T-helper 2 cell (primary cell): ENCODE data around the gene CCDC83.
"Not testable (repeated sequence)": the region's sequence is repeated elsewhere in the genome, so short reads cannot be mapped to it uniquely, and the experiment has no call there.

ENCODE experiments used
- DNase-seq, 5 experiments: peaks; one replicate each; pipeline versions ENCODE4 v3.0.0 to v3.0.0-alpha.2; 2012 to 2022

CCDC83 gene

DNA sequence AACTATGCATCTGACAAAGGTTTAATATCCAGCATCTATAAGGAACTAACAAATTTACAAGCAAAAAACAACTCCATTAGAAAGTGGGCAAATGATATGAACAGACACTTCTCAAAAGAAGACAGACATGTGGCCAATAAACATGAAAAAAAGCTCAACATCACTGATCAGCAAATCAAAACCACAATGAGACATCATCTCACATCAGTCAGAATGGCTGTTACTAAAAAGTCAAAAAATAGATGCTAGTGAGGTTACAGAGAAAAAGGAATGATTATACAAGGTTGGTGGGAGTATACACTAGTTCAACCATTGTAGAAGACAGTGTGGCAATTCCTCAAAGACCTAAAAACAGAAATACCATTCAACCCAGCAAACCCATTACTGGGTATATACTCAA lies 14.3 kb upstream of the CCDC83 start:
- DNase-seq = peak in 1 of 5 experiments; percentile 56

DNA sequence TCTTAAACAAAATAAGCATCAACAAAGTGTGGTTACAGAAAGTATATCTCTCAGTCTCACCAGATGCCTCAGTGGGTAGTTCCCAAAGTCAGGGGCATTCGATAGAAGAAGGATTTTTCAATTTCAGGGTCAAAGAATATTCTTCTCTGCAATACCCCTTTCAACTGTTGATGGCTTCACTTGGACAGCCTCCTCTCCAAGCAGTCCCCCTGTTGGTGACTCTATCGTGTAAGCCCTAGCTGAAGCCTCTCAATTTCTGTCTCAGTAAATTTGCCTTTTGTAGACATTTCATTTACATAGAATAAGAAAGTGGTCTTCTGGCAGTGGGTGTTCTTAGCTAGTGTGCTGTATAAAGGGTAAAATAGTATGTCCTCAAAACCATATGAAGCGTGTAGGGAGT lies 11.3 kb upstream of the CCDC83 start:
- DNase-seq = no peak

DNA sequence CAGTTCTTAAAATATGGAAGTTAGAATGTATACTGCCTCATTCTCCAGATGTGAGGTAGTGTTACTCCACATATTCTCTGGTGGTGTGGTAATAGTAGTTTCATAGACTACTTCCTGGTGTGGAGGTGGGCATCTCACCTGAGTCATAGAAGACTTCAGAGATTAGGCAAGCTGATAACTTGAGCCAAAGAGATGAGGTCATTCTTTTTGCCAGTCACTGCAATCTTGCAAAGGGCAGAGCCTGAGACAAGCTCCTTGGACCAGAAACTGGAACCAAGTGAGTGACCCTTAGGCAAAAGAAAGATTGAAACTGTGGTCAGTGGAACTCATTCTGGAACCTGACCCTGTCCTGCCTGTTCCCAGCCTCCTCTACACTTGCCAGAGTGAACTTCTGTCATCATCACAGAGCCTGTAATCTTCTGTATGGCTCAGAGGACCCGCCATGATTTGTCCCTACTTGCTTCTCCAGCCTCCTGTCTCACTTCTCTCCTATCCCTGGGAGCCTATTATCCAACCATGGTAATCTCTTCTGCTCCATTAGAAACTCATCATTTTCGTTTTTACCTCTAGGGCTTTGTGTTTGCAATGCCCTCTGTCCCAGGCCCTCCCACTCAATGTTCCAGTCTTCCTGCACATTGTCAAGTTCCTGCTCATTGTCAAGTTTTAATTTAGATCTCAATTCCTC lies 10.6 kb upstream of the CCDC83 start:
- no peak for DNase-seq

DNA sequence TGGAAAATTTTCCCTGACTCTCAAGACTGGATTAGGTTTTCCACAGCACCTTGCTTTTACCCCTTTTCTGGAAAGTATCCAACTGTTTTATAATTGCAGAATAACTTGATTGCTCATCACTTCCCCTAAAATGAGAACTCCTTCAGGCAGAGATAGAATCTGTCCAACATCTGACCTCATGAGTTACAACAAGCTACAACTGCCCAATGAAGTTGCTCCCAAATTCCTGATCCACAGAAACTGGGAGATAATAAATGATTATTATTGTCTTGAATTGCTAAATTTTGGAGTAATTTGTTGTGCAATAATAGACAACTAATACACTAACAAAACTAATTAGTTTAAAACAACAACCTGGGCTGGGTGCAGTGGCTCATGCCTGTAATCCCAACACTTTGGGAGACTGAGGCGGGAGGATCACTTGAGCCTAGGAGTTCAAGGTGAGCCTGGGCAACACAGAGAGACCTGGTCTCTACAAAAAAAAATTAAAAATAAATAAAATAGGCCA lies 10.0 kb upstream of the CCDC83 start:
- DNase-seq = no peak

DNA sequence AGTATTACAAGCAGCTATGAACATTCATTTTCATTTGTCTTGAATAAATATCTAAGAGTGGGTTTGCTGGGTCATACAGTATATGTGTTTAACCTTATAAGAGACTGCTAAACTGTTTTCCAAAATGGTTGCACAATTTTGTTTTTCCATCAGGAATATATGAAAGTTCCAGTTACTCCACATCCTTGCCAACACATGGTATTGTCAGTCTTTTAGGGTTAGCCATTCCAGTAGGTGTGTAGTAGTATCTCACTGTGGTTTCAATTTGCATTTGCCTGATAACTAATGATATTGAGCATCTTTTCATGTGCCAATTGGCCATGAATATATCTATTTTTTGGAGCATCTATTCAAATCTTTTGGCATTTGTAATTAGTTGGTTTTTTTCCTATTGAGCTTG lies 7.7 kb upstream of the CCDC83 start:
- DNase-seq = no peak

DNA sequence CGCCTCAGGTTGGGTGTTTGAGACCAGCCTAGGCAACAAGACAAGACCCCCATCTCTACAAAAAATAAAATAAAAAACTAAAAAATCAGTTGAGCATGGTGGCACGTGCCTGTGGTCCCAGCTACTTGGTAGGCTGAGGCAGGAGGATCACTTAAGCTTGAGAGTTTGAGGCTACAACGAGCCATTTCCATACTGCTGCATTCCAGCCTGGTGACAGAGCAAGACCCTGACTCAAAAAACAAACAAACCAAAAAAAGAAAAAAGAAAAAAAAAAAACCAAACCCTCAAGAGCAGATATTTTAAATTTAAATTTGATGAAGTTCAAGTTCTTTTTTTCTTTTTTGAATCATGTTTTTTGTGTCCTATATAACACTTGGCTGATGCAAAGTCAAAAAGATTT lies 7.2 kb upstream of the CCDC83 start:
- no peak for DNase-seq

DNA sequence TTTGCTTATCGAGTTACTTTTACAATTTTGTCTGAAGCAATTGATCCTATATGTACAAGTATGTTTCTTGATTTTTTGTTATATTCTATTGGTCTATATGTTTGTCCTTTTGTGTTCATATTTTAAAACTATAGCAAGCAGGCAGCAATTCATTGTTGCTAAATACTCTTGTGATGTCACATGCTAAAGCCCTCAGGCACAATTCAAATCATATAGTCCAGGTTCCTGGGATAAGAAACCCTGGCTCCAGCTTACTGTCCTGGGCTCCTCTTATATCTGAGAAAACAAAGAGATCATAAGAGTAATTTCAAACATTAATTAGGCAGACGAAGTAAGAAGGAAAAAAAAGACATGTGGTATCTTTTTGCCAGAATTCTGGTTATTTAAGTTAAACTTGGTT lies 6.6 kb upstream of the CCDC83 start:
- DNase-seq = no peak

DNA sequence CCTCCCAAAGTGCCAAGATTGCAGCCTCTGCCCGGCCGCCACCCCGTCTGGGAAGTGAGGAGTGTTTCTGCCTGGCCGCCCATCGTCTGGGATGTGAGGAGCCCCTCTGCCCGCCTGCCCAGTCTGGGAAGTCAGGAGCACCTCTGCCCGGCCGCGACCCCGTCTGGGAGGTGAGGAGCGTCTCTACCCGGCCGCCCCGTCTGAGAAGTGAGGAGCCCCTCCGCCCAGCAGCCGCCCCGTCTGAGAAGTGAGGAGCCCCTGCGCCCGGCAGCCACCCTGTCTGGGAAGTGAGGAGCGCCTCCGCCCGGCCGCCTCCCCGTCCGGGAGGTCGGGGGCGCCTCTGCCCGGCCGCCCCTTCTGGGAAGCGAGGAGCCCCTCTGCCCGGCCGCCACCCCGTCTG lies 2.4 kb upstream of the CCDC83 start:
- DNase-seq = not testable (repeated sequence)

DNA sequence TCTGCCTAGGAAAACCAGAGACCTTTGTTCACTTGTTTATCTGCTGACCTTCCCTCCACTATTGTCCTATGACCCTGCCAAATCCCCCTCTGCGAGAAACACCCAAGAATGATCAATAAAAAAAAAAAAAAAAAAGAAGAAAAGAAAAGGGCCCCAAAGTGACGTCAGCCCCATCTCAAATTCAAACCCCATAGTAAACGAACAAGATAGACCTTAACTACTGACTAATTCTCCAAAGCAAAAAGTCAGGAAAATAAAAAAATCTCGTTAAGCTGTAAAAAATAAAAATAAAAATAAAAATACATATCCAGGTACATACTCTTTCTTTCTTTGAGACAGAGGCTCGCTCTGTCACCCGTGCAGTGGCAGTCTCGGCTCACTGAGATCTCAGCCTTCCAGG lies 1.6 kb upstream of the CCDC83 start:
- not testable (repeated sequence) for DNase-seq

DNA sequence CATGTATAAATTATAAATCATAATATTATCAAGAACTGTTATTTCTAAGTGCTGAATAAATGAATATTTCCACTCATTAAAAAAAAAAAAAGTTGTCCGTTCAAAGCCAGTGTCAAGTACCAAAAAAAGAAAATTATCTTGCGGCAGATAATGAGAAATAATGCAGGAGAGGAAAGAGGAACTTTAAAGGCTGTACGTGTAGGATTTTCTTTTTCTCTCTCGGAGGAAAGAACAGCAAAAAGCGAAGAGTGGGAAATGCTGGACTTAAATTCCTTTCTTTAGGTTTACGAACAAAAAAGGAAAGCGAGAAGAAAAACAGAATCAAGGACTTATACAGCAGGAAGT lies 999 bp upstream of the CCDC83 start:
- no peak for DNase-seq

DNA sequence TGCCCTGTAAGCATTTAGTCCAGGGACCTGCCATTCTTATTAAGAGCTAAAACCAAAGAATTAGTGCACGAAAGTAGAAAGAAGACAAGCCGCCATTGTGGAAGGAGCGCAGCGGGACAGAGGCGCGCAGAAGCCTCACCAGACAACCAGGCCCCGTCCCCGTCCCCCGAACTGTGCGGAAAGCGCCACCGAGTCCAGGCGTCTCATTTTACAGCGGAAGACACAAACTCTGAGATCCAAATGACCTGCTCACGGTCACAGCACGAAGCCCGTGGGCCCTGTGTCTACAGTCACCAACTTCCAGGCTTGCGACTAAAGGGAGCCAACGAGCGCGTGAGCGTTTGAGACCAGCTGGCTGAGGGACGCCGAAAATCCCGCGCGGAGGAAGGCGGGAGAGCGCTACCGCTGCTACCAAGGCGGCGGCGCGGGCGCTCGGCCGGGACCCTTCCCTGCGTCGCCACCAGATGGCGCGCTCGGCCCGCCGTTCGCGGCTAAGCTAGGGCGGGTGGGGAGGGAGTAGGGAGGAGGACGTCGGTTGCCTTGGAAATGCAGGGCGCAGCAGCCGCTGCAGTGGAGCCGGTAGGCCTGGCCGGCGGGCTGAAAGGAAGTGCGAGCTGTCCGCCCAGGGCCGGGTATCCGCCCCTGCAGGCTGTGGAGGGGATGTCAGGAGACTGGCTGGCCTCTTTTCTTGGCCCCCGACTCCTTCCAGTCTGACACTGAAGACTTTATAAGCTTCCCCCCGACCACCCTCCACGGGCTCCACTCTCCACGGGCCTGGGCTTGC lies 434 bp upstream of the CCDC83 start:
- peak; percentile 80 to 95 (median 85) for DNase-seq

DNA sequence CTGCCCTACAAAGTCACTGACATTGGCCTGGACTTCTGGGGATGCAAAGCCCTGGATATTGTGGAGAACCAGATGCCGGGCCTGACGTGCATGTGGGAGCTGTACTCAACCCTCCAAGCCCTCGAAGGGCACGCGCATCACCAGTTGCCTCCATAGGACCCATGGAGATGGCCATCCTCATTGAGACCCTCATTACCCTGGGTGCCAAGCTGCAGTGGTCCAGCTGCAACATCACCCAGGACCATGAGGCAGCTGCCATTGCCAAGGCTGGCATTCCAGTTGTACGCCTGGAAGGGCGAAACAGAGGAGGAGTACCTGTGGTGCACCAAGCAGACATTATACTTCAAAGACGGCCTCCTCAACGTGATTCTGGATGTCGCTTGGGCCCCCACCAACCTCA lies 1.9 kb downstream of the CCDC83 start:
- DNase-seq = no peak

DNA sequence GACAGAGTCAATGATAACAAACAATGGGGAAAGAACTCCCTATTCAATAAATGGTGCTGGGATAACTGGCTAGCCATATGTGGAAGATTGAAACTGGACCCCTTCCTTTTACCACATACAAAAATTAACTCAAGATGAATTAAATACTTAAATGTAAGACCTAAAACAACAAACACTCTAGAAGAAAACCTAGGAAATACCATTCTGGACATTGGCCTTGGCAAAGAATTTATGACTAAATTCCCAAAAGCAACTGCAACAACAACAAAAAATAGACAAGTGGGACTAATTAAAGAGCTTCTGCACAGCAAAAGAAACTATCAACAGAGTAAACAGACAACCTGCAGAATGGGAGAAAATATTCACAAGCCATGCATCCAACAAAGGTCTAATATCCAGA lies 4.4 kb downstream of the CCDC83 start:
- DNase-seq = not testable (repeated sequence)

DNA sequence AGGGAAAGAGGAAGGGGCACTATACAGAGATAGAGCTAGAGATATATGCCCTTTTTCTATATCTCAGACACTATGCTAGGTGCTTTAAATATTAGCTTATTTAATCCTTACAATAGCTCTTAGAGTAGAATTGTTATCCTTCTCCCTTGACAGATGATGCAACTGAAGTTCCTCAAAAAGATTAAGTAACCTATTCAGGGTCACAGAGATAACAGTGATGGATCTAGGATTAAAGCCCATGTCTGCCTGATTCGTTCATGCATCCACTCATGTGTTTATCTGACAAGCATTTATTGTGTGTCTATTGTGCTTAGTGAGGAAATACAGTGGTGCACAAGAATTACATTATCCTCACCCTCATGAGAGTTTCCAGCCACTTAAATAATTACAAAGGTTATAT lies 8.7 kb downstream of the CCDC83 start:
- no peak for DNase-seq

DNA sequence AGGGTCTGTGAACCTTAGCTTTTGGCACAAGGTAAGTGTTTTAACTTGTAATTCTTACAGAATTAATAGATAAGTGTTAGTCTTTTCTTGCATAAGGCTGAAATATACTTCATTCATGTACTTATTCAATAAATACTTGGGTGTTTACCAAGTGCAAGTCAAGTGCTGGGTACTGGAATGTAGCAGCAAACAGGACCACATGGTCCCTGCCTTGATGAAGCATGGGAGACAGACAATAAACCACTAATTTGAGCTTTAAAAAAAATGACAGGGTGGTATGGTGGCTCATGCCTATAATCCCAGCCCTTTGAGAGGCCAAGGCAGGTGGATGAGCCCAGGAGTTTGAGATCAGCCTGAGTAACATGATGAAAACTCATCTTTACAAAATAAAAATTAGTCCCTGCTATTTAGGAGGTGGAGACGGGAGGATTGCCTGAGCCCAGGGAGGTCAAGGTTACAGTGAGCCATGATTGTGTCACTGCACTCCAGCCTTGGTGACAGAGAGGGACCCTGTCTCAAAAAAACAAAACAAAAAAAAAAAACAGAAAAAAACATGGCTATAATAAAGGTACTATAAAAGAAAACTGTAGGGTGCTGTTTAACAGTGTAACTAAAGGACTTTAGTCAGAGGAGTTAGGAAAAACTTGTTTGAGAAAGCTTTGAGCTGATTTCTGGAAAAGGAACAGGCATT lies 11.1 kb downstream of the CCDC83 start:
- no peak for DNase-seq

DNA sequence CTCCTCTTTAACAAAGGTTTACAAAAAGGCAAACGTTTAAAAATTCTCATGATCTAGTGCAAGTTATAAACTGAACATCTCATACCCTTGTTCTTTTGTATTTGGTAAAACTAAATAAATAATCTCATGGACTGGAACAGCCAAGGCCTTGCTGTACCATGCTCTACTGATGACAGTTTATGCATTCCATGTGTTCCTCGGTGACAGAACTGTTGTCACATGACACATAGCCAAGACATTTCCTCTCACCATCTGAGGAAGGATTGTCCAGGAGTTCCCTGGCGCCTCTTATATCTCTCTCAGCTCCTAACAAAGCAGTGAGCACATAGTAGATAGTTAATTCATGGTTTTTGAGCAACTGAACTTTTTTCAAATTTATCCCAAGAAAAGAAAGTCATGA lies 12.6 kb downstream of the CCDC83 start:
- no peak for DNase-seq

DNA sequence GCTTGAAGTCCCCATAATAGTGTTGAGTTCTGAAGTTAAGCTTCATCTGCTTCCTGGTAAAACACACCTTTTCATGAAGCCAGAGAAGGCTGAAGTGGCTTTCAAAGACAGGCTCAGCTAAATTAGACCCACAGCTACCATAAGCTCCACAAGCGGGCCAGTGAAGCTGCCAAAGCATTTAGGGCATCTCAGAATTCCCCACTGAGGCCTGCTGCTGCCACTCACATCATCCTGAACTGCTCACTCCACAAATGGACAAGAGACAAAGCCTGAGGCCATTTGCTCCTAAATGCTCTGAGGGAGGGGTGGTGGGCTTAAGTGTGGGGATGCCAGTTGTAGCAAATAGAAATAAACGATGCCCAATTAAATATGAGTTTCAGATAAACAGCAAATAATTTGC lies 14.6 kb downstream of the CCDC83 start:
- no peak for DNase-seq

DNA sequence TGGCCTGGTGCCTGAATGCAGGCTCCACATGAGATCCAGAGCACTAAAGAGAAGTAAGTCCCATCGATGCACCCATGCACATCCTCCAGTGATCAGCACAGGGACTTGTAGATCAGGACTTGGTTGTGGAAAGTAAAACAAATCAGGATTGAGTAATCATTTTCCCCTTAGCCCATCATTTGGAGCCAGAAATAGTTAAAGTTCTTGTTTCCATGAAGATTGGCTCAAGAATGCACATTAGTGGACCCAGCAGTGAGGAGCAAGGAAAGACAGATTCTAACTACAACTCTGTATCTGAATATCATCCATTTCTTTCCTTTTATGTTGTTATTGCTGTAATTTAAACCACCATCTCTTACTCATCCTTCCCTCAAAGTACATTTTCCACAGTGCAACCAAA lies 19.1 kb downstream of the CCDC83 start:
- no peak for DNase-seq

DNA sequence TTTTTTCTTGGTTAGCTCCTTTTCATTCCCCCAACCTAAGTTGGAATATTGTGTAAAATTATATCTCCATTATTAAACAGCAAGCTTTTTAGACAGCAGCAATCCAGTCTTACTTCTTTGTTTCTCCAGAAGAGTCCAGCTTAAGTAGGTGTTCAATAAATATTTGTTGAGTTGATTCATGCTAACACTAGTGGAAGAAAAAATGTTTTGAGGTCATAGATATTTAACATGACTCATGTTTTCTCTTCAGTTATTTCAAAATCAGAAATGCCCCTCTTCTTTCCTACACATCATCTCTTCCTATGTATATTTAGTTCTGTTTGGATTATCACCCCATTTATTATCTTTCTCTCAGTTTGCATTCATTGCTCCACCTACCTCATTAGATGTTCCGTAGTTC lies 20.3 kb downstream of the CCDC83 start:
- DNase-seq = no peak

DNA sequence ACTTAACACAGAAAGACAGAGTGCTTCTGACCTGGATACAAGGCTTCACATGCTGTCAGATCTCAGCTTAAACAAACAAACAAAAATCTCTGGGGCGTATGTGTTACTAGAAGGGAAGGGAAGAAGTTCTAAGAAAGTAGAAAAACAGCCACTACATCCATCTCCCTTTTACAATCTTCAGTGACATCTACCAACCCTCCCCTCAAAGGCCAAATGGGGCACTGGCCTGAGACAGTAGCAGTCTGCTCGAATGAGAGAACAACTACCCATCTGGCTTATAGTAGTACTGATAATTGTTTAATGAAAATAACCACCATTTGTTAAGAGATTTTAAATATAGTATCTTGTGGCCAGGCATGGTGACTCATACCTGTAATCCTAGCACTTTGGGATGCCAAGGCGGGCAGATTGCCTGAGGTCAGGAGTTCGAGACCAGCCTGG lies 29.4 kb downstream of the CCDC83 start:
- no peak for DNase-seq

DNA sequence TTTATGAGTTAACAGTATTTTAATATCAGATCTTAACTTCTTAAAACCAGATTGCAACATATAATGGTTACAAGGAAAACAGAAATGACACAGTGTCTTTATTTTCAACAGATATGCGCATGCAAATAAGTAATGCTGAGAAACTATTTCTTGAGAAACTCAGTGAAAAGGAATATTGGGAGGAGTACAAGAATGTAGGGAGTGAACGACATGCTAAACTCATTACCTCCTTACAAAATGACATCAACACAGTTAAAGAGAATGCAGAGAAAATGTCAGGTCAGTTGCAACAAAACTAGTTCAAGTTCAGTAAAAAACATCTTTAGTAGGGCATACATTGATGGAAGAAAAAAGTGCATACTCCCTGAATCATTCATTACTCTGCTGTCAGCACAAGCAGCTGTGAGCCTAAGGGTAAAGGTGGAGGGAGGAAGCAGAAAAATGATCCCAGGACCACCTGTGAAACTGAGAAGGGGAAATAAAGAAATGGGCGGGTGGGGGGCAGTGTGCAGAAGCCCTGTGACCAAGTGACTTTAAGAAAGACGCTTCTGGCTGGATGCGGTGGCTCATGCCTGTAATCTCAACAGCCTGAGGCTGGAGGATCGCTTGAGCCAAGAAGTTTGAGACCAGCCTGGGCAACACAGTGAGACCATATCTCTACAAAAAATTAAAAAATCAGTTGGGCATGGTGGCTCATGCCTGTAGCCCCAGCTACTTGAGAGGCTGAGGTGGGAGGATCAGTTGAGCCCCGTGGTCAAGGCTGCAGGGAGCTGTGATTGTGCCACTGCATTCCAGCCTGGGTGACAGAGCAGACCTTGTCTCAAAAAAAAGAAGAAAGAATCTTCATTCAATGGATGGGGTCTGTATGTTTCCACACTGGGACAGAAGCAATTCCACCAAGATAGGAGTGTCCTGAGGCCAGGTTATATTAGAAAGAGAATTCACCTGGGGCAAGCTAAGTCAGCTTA lies 31.2 kb downstream of the CCDC83 start:
- DNase-seq = no peak

DNA sequence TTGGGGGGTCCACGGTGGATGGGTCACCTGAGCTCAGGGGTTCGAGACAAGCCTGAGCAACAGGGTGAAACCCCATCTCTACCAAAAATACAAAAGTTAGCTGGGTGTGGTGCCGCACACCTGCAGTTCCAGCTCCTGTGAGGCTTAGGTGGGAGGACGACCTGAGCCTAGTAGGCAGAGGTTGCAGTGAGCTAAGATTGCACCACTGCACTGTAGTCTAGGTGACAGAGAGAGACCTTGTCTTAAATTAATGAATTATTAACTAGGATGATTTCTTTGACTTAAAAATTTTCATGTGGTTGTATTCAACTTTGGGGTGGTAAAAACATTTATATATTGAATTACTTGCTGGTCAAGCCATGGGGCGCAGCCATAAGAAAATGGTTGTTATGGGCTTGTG lies 33.9 kb downstream of the CCDC83 start:
- no peak for DNase-seq
